NCI-H2196 (cell line): ENCODE measurements around the gene ZFYVE9.

Experiments used
- DNase-seq: peaks from one replicate; lab custom pipeline; 2025; ENCODE audit not compliant: unreplicated experiment; lab: John Stamatoyannopoulos, UW

Gene ZFYVE9

GRCh38 chr1:52238474-52238873 lies 96.6 kb downstream of the ZFYVE9 start:
- DNase-seq, result no peak

DNA sequence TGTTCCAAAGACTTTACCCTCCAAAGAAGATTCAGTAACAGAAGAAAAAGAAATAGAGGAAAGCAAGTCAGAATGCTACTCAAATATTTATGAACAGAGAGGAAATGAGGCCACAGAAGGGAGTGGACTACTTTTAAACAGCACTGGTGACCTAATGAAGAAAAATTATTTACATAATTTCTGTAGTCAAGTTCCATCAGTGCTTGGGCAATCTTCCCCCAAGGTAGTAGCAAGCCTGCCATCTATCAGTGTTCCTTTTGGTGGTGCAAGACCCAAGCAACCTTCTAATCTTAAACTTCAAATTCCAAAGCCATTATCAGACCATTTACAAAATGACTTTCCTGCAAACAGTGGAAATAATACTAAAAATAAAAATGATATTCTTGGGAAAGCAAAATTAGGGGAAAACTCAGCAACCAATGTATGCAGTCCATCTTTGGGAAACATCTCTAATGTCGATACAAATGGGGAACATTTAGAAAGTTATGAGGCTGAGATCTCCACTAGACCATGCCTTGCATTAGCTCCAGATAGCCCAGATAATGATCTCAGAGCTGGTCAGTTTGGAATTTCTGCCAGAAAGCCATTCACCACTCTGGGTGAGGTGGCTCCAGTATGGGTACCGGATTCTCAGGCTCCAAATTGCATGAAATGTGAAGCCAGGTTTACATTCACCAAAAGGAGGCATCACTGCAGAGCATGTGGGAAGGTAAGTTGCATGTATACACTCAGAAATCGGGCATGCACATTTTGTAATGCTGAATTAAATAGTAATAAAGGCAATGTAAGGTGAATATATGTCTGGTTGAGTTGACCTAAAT lies 97.2 kb downstream of the ZFYVE9 start:
- DNase-seq, result no peak

- no peak for DNase-seq
Observed at GRCh38 chr1:52239708-52240001, 97.8 kb downstream of the ZFYVE9 start.

- no peak for DNase-seq
Observed at GRCh38 chr1:52240592-52241210, 98.8 kb downstream of the ZFYVE9 start.

- DNase-seq, result no peak
Observed at GRCh38 chr1:52243221-52243987, 101.5 kb downstream of the ZFYVE9 start.

DNA sequence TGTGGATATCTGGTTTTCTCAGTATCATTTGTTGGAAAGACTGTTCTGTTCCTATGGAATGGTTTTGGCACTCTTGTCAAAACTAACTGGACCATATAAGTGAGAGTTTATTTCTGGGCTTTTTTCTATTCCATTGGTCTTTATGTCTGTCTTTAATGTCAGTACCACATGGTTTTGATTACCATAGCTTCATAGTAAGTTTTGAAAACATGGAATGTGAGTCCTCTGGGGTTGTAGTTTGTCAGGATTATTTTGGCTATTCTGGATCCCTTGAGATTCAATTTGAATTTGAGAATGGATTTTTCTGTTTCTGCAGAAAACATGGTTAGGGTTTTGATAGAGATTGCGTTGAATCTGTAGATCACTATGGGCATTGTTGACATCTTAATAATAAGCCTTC lies 107.9 kb downstream of the ZFYVE9 start:
- no peak for DNase-seq

- DNase-seq, result peak; percentile 12
Observed at GRCh38 chr1:52253421-52253820, 111.5 kb downstream of the ZFYVE9 start.

- DNase-seq, result no peak
Observed at GRCh38 chr1:52259886-52260285, 118.0 kb downstream of the ZFYVE9 start.

DNA sequence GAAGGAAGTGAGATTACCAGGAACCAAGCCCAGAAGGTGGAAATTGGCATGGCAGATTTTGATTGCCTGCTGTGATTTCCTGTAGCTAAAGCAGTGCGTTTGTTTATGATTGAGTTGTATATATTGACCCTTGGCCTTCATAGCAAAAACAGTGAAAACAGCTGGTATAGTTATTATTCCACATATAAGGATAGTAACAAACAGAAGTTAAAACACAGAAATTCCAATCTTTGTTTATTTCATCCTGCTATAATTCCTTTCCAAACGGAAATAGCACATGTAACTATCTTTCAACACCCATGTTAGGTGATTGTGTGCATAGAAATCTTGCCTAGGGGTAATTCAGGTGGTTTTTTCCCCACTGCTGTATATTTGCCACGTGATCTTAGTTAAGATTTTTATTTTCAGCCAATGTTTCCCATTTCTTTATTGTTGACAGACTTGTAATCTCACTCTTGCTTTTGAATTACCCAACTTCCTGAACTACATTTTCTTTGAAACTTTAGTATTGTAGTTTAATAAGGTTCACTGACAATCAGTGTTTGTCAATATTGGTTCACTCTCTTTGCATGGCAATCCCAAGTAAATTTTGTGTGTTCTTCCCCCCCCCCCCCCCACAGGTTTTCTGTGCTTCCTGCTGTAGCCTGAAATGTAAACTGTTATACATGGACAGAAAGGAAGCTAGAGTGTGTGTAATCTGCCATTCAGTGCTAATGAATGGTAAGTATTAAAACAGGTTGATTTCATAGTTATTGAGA lies 121.4 kb downstream of the ZFYVE9 start:
- no peak for DNase-seq

- no peak for DNase-seq
Observed at GRCh38 chr1:52264530-52265115, 122.7 kb downstream of the ZFYVE9 start.

DNA sequence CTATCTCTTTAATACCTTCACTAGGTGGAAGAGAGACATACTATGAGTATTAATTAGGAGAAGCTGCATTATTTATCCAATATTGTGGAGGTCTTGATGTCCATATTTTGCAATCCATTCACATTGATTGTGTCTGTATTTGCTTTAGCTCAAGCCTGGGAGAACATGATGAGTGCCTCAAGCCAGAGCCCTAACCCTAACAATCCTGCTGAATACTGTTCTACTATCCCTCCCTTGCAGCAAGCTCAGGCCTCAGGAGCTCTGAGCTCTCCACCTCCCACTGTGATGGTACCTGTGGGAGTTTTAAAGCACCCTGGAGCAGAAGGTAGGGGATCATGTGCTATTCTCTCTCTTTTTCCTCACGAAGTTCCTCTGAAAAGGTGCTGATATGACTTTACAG lies 124.6 kb downstream of the ZFYVE9 start:
- no peak for DNase-seq

GRCh38 chr1:52268372-52268771 lies 126.5 kb downstream of the ZFYVE9 start:
- no peak for DNase-seq

- DNase-seq, result no peak
Observed at GRCh38 chr1:52281518-52281917, 139.6 kb downstream of the ZFYVE9 start.

DNA sequence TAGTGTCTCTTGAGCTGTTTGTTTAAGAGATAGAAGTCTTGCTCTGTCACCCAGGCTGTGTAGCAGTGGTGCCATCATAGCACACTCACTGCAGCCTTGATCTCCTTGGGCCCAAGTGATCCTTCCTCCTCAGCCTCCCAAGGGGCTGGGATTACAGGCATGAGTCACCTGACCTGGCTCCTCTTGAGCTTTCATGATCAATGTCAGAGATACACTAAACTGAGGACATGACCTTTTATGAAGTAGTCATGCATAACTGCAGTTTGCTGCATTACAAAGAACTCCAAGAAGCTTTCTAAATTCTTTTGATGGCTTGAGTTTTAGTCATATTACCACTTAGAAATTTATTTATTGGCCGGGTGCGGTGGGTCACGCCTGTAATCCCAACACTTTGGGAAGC lies 146.4 kb downstream of the ZFYVE9 start:
- no peak for DNase-seq

GRCh38 chr1:52294580-52294979 lies 152.7 kb downstream of the ZFYVE9 start:
- DNase-seq, result no peak

DNA sequence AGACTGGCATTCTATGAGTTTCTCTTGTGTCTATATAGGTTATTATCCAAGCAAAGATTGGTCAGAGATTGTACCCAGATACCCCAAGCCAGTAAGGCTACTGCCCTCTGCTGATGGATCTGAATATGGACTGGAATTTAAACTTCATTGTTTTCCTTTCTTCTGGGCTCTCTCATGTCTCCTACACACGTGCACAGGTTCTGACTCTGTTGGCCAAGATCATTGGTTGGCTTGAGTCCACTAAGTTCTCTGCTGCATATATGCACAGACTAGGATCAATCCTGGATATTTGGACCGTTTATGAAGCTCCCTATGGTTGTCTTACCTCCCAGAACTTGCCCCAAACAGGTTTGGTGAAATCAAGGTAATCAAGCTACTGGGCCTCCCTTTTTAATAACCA lies 154.5 kb downstream of the ZFYVE9 start:
- DNase-seq, result peak; percentile 51

DNA sequence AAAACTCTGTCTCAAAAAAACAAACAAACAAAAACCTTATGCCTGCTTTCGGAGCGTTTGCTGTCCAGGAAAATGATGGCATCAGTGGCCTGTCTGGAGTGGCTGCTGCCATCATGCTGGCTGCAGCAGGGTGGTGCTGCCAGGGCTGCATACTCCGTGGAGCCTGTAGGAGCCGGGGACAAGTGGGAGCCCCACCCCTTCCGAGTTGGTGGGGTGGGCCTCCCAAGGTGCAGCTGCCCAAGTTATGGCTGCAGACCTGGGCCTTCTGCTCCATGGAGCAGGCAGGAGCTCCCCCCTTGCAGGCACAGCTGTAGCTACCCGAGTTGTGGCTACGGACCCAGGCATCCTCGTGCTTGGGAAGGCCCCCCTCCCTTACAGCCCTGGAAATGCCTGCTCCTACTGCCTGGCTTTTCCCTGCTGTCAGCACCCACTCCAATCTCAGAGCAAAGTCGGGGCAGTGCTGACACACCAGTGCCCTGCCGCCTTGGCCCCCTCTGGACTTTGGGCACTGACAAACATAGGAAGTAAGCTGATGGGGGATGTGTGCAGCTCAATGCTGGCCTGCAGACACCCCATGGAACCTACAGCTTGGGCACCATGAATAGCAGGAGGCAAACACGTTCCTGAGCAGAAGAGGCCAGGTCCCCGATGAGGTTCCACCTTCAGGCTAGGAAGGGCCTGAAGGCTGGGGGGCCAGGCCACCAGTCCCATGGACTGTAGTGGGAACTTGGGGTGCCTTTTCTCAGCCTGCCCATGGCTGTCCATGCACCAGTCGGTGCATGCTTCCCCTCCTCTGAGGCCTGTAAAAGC lies 163.7 kb downstream of the ZFYVE9 start:
- DNase-seq, result no peak

GRCh38 chr1:52306227-52307006 lies 164.5 kb downstream of the ZFYVE9 start:
- DNase-seq, result peak; percentile 32

GRCh38 chr1:52321061-52321460 lies 179.2 kb downstream of the ZFYVE9 start:
- no peak for DNase-seq
